ENCODE measurements around the gene SAMM50.
A peak's percentile ranks its signal among the peaks of the same experiment; 100 is the strongest.

Gene SAMM50

GRCh38 chr22:43919106-43919973, 35.9 kb upstream of the SAMM50 start:
- CTCF ChIA-PET = no interaction called here
- no peaks in the 10 kb centered on the region for H3K36me3 ChIP-seq (ENCODE audit: control insufficient read depth in 4 of 4, insufficient read depth in 4 of 4, low read length in 3 of 4)
- H3K4me1 ChIP-seq (ENCODE audit: control extremely low read depth in 1 of 4, control insufficient read depth in 4 of 4, insufficient read depth in 4 of 4, low read length in 3 of 4) = peaks cover 0 to 14% (median 12%) of the 10 kb centered on the region in 4 experiments
- DNase-seq = no peak
- H3K4me3 ChIP-seq (ENCODE audit: control insufficient read depth in 1 of 7, extremely low read depth in 1 of 7, insufficient read depth in 4 of 7, low read depth in 2 of 7, low read length in 6 of 7) = no peak overlapping the region
- POLR2A ChIA-PET = no interaction called here
- 87% methylated on average over 13 of the region's 16 CpGs for WGBS (ENCODE audit: insufficient coverage)
- H3K9me3 ChIP-seq (ENCODE audit: control extremely low read depth in 1 of 5, control insufficient read depth in 4 of 5, insufficient read depth in 2 of 5, low read depth in 1 of 5, low read length in 4 of 5) = no peaks in the 10 kb centered on the region
- H3K27me3 ChIP-seq (replicated peaks in 2 of 5; ENCODE audit: control insufficient read depth in 4 of 5, insufficient read depth in 5 of 5, low read length in 4 of 5) = peaks cover 0 to 22% (median 6%) of the 10 kb centered on the region in 5 experiments
- no peak overlapping the region for H3K27ac ChIP-seq (ENCODE audit: insufficient read depth in 1 of 2, low read depth in 1 of 2, low read length in 2 of 2, poor library complexity in 1 of 2, severe bottlenecking in 2 of 2)

GRCh38 chr22:43921370-43921769, 33.9 kb upstream of the SAMM50 start:
- Histone ChIP-seq H3K36me3 (ENCODE audit: control insufficient read depth in 4 of 4, insufficient read depth in 4 of 4, low read length in 3 of 4) (no peaks in the 10 kb centered on the region), H3K4me3 (ENCODE audit: control insufficient read depth in 1 of 7, extremely low read depth in 1 of 7, insufficient read depth in 4 of 7, low read depth in 2 of 7, low read length in 6 of 7) (no peak overlapping the region), H3K27ac (ENCODE audit: insufficient read depth in 1 of 2, low read depth in 1 of 2, low read length in 2 of 2, poor library complexity in 1 of 2, severe bottlenecking in 2 of 2) (no peak overlapping the region), H3K27me3 (replicated peaks in 2 of 5; ENCODE audit: control insufficient read depth in 4 of 5, insufficient read depth in 5 of 5, low read length in 4 of 5) (peaks cover 0 to 40% (median 9%) of the 10 kb centered on the region in 5 experiments), H3K4me1 (ENCODE audit: control extremely low read depth in 1 of 4, control insufficient read depth in 4 of 4, insufficient read depth in 4 of 4, low read length in 3 of 4) (peaks cover 0 to 18% (median 12%) of the 10 kb centered on the region in 4 experiments), H3K9me3 (ENCODE audit: control extremely low read depth in 1 of 5, control insufficient read depth in 4 of 5, insufficient read depth in 2 of 5, low read depth in 1 of 5, low read length in 4 of 5) (no peaks in the 10 kb centered on the region)
- ChIA-PET CTCF (interaction anchor here (1.6 kb wide), 1 partner anchor 24 kb away, joined by 4 read pairs; no protein-coding TSS in a partner anchor), POLR2A (interaction anchor here (0.9 kb wide), 1 partner anchor 1577 kb away, joined by 3 read pairs; no protein-coding TSS in a partner anchor)
- no peak for DNase-seq
- WGBS (ENCODE audit: insufficient coverage) = 88% methylated on average over 4 of the region's 4 CpGs

- no peak for DNase-seq
- Histone ChIP-seq H3K4me1 (ENCODE audit: control extremely low read depth in 1 of 4, control insufficient read depth in 4 of 4, insufficient read depth in 4 of 4, low read length in 3 of 4) (peaks cover 0 to 18% (median 12%) of the 10 kb centered on the region in 4 experiments), H3K27me3 (replicated peaks in 2 of 5; ENCODE audit: control insufficient read depth in 4 of 5, insufficient read depth in 5 of 5, low read length in 4 of 5) (peaks cover 0 to 40% (median 9%) of the 10 kb centered on the region in 5 experiments), H3K36me3 (ENCODE audit: control insufficient read depth in 4 of 4, insufficient read depth in 4 of 4, low read length in 3 of 4) (no peaks in the 10 kb centered on the region), H3K4me3 (ENCODE audit: control insufficient read depth in 1 of 7, extremely low read depth in 1 of 7, insufficient read depth in 4 of 7, low read depth in 2 of 7, low read length in 6 of 7) (no peak overlapping the region), H3K9me3 (ENCODE audit: control extremely low read depth in 1 of 5, control insufficient read depth in 4 of 5, insufficient read depth in 2 of 5, low read depth in 1 of 5, low read length in 4 of 5) (no peaks in the 10 kb centered on the region), H3K27ac (ENCODE audit: insufficient read depth in 1 of 2, low read depth in 1 of 2, low read length in 2 of 2, poor library complexity in 1 of 2, severe bottlenecking in 2 of 2) (no peak overlapping the region)
- ChIA-PET POLR2A (no interaction called here), CTCF (interaction anchor here (1.6 kb wide), 1 partner anchor 23 kb away, joined by 4 read pairs; no protein-coding TSS in a partner anchor)
- WGBS (ENCODE audit: insufficient coverage) = 100% methylated on average over 1 of the region's 3 CpGs
Observed at GRCh38 chr22:43922123-43922522, 33.1 kb upstream of the SAMM50 start.

GRCh38 chr22:43923191-43923590, 32.1 kb upstream of the SAMM50 start:
- WGBS (ENCODE audit: insufficient coverage) = 0% methylated on average over 1 of the region's 13 CpGs
- Histone ChIP-seq H3K27ac (ENCODE audit: insufficient read depth in 1 of 2, low read depth in 1 of 2, low read length in 2 of 2, poor library complexity in 1 of 2, severe bottlenecking in 2 of 2) (no peak overlapping the region), H3K36me3 (ENCODE audit: control insufficient read depth in 4 of 4, insufficient read depth in 4 of 4, low read length in 3 of 4) (no peaks in the 10 kb centered on the region), H3K9me3 (ENCODE audit: control extremely low read depth in 1 of 5, control insufficient read depth in 4 of 5, insufficient read depth in 2 of 5, low read depth in 1 of 5, low read length in 4 of 5) (no peaks in the 10 kb centered on the region), H3K4me1 (ENCODE audit: control extremely low read depth in 1 of 4, control insufficient read depth in 4 of 4, insufficient read depth in 4 of 4, low read length in 3 of 4) (peaks cover 0 to 18% (median 12%) of the 10 kb centered on the region in 4 experiments), H3K27me3 (replicated peaks in 2 of 5; ENCODE audit: control insufficient read depth in 4 of 5, insufficient read depth in 5 of 5, low read length in 4 of 5) (peaks cover 0 to 45% (median 9%) of the 10 kb centered on the region in 5 experiments), H3K4me3 (ENCODE audit: control insufficient read depth in 1 of 7, extremely low read depth in 1 of 7, insufficient read depth in 4 of 7, low read depth in 2 of 7, low read length in 6 of 7) (peak overlapping the region in 6 of 7 experiments; percentile 46 to 75 (median 56))
- ChIA-PET CTCF (no interaction called here), POLR2A (no interaction called here)
- DNase-seq = peak; percentile 6 to 68 (median 54)

GRCh38 chr22:43923631-43924464, 31.4 kb upstream of the SAMM50 start, which contains the start of gene PNPLA3:
PNPLA3 (plus strand) TSS chr22:43923805; CDS start chr22:43923912, 107 bp downstream.
- POLR2A ChIA-PET = no interaction called here
- Histone ChIP-seq H3K4me3 (ENCODE audit: control insufficient read depth in 1 of 7, extremely low read depth in 1 of 7, insufficient read depth in 4 of 7, low read depth in 2 of 7, low read length in 6 of 7) (peak within 1 kb of the TSS; percentile 19 to 75 (median 61)), H3K27ac (ENCODE audit: insufficient read depth in 1 of 2, low read depth in 1 of 2, low read length in 2 of 2, poor library complexity in 1 of 2, severe bottlenecking in 2 of 2) (no peak within 1 kb of the TSS), H3K9me3 (ENCODE audit: control extremely low read depth in 1 of 5, control insufficient read depth in 4 of 5, insufficient read depth in 2 of 5, low read depth in 1 of 5, low read length in 4 of 5) (no peaks in the 10 kb centered on the region), H3K27me3 (replicated peaks in 2 of 5; ENCODE audit: control insufficient read depth in 4 of 5, insufficient read depth in 5 of 5, low read length in 4 of 5) (peaks cover 0 to 49% (median 9%) of the 10 kb centered on the region in 5 experiments), H3K4me1 (ENCODE audit: control extremely low read depth in 1 of 4, control insufficient read depth in 4 of 4, insufficient read depth in 4 of 4, low read length in 3 of 4) (peaks cover 0 to 22% (median 12%) of the 10 kb centered on the region in 4 experiments), H3K36me3 (ENCODE audit: control insufficient read depth in 4 of 4, insufficient read depth in 4 of 4, low read length in 3 of 4) (no peaks in the 10 kb centered on the region)
- CTCF ChIA-PET = no interaction called here
- peak; percentile 48 to 79 (median 72) for DNase-seq
- WGBS (ENCODE audit: insufficient coverage) = 2% methylated on average over 78 of the region's 100 CpGs

GRCh38 chr22:43924877-43925276, 30.4 kb upstream of the SAMM50 start:
- ChIA-PET CTCF (no interaction called here), POLR2A (no interaction called here)
- Histone ChIP-seq H3K4me1 (ENCODE audit: control extremely low read depth in 1 of 4, control insufficient read depth in 4 of 4, insufficient read depth in 4 of 4, low read length in 3 of 4) (peaks cover 0 to 22% (median 12%) of the 10 kb centered on the region in 4 experiments), H3K27ac (ENCODE audit: insufficient read depth in 1 of 2, low read depth in 1 of 2, low read length in 2 of 2, poor library complexity in 1 of 2, severe bottlenecking in 2 of 2) (no peak overlapping the region), H3K9me3 (ENCODE audit: control extremely low read depth in 1 of 5, control insufficient read depth in 4 of 5, insufficient read depth in 2 of 5, low read depth in 1 of 5, low read length in 4 of 5) (no peaks in the 10 kb centered on the region), H3K4me3 (ENCODE audit: control insufficient read depth in 1 of 7, extremely low read depth in 1 of 7, insufficient read depth in 4 of 7, low read depth in 2 of 7, low read length in 6 of 7) (no peak overlapping the region), H3K36me3 (ENCODE audit: control insufficient read depth in 4 of 4, insufficient read depth in 4 of 4, low read length in 3 of 4) (no peaks in the 10 kb centered on the region), H3K27me3 (replicated peaks in 2 of 5; ENCODE audit: control insufficient read depth in 4 of 5, insufficient read depth in 5 of 5, low read length in 4 of 5) (peaks cover 0 to 46% (median 9%) of the 10 kb centered on the region in 5 experiments)
- no peak for DNase-seq
- WGBS (ENCODE audit: insufficient coverage) = no CpG with 5 or more reads among the region's 7 CpGs

Measured in common myeloid progenitor, CD34-positive (primary cell).